GM12872 (cell line): ENCODE data around the gene ARMC9.

ENCODE experiments used
- TF ChIP-seq, protein P1 (sequence below): IDR thresholded peaks from 3 replicates; pipeline ENCODE4 v1.5.1; 2011; ENCODE audit warnings: low read depth, mild to moderate bottlenecking, low read length, moderate library complexity; ENCODE audit not compliant: insufficient read depth

Gene ARMC9

DNA sequence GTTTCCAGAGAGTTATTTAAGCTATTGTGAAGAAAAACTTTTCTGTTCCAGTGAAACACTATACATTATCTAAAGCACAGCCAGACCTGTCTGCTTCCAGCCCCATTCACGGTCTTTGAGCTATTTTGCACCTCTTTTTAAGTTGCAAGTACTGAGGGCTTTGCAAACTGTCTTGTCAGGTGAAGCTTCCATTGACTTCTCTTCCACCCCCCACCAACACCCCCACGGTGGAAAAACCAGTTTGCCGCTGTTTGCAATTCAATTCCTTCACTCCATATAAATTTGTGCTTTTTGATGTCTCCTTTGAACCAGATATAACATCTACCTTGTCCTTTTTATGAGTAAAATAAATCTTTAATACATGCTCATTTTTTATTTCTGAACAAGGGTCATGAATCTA lies 212.8 kb downstream of the ARMC9 start:
- TF ChIP-seq, protein P1, sequence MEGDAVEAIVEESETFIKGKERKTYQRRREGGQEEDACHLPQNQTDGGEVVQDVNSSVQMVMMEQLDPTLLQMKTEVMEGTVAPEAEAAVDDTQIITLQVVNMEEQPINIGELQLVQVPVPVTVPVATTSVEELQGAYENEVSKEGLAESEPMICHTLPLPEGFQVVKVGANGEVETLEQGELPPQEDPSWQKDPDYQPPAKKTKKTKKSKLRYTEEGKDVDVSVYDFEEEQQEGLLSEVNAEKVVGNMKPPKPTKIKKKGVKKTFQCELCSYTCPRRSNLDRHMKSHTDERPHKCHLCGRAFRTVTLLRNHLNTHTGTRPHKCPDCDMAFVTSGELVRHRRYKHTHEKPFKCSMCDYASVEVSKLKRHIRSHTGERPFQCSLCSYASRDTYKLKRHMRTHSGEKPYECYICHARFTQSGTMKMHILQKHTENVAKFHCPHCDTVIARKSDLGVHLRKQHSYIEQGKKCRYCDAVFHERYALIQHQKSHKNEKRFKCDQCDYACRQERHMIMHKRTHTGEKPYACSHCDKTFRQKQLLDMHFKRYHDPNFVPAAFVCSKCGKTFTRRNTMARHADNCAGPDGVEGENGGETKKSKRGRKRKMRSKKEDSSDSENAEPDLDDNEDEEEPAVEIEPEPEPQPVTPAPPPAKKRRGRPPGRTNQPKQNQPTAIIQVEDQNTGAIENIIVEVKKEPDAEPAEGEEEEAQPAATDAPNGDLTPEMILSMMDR: no peak

DNA sequence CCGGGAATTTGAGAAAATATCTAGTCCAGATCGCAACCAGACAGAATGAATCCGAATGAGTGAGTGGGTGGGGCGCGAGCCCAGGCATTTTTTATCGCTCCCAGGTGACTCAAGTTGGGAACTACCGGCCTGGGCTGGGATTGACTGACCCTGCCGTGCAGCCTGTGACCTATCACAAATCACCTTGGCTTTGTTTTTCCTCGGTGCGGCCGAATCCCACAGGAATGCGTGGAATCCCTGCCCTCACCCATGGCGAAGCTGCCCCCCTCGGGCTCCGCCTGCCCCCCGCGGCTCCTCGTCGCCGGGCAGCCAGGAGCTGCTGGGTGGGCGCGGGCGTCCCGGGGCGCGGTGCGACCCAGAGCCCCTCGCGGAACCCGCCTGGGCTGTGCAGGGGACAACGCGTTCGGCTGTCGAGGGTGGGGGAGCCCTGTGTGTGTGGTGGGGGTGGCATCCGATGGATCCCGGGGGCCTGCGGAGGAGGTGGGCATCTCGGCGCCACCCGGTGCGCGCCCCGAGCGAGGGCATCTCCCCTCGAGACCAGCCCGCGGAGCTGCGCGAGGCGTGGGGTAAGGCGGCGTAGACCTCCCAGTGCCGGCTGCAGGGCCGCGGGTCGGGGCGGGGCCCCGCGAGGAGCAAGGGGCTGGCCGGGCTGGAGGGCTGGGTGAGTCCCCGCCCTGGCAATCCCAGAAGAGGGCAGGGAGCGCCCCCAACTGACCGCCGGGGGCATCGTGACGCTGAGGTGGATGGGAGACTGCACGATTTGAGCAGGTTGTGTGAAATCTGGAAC lies 213.6 kb downstream of the ARMC9 start:
- TF ChIP-seq, protein P1: peak; percentile 98

DNA sequence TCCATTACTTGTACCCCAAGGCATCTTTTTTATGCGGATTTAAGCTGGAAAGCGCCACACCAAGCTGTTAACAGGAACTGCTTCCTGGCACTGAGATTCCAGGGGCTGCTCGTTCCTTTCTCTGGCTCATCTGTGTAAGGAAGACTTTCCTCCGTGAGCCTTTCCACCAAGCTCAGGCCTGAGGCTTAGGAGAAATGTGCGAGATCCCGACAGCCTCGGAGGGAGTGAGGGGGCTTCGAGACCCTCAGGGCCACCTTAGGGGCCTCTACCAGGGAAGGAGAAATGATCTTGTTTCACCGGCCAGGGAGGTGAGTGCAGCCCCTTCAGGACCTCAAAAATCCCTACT lies 214.2 kb downstream of the ARMC9 start:
- TF ChIP-seq, protein P1: no peak

DNA sequence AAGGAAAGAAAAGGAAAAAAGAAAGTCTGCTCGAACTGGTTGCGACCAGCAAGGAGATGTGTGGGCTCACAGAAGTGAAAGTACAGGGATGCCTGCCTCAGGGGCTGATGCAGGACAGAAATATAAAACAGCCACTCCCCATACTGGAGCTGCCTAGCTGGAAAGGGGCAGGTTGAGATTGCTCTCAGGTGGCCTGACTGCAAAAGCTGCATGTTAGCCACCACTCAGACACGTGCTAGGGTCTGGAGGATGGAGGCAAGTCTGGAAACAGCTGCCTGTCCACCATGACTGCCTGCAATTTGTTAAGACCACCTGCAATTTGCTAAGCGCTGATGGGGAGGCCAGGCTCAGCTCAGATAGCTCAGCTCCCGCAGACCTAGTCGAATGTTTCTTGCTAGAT lies 215.0 kb downstream of the ARMC9 start:
- TF ChIP-seq, protein P1: no peak

DNA sequence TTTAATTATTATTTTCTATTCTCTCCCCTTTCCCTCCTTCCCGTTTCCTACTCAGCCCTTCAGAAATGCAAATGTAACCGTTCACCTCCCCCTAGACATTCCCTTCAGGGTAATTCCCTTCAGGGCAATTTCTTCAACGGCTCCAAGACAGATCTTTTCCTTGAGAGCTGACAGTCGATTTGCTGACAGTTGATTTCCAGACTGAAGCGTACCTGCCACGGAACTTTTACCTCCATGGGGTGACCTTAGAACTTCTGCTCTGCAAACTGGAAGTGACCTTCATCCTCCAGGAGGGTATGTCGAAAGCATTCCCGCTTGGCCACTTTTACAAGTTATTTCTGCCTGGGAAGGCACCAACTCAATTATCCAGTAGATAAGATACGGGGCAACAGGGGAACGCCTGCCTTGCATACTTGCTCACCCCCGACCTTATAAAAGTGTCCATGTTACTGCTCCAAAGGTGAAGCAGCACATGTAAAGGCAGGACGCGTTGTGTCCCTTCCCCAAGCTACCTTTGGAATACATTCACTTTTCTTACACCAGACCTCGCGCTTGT lies 215.6 kb downstream of the ARMC9 start:
- TF ChIP-seq, protein P1: no peak

DNA sequence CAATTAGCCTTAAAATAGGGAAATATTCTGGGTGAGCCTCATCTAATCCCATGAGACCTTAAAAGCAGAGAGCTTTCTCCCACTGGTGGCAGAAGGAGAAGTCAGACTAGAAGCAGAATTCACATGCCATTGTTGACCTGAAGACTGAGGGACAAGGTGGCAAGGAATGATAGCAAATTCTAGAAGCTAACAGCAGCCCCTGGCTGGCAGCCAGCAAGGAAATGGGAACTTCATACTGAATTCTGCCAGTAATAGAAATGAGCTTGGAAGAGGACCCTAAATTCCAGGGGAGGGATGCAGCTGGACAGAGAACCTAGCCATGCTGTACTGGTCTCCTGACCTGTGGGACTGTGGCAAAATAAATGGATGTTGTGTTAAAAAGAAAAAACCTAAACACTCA lies 216.6 kb downstream of the ARMC9 start:
- TF ChIP-seq, protein P1: no peak

DNA sequence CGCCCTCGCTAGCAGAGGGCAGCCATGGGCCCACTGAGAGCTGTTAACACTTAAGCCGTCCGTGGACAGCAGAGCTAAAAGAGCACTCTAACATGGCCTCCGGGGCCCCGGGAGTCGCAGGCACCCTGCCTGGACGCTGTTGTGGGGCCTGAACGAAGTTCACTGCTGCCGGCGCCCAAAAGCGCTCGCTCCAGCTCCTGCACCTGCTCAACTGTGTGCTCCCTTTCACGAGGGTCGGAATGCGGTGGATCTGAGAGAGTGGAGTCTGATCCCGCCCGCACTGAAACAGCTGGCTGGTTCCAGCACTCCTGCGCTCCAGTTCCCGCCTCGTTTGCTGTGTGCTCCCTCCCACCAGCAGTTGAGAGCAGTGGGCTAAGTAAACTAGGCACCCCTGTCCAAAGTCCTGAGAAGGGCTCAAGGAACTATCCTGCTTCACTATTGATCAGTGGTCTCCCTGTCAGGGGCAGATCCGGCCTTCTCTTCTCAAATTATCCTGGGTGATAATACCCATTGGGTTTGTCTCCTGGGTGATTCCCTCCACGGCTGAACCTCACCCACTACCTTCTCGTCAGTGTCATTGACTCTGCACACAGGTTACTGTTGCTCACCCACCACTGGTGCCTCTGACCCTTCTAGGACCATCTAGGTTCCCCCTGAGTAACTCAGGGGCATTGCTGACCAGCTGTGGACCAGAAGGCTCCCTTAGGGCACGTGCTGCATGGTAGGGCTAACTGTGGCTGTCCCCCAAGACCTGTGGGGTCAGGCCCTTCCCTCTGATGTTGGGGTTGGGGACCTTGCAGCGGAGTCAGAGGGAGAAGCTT lies 220.6 kb downstream of the ARMC9 start:
- TF ChIP-seq, protein P1: no peak
